MM.1S (cell line): Measurements from ENCODE around the gene DGKI.

Source experiments
- EZH2 ChIP-seq: fragments of 300-600 bp; sonication (generic); optimal IDR thresholded peaks from 2 replicates; pipeline ENCODE3; 2017; ENCODE audit warnings: low read depth, mild to moderate bottlenecking, antibody characterized with exemption, low read length, mixed read lengths
- EZH2phosphoT487 ChIP-seq: fragments of 300-600 bp; sonication (generic); IDR thresholded peaks from 2 replicates; pipeline ENCODE4 v1.6.1; 2018; ENCODE audit warnings: antibody characterized with exemption, low read length
- TF ChIP-seq, protein P1 (sequence below): fragments of 300-600 bp; sonication (generic); IDR thresholded peaks from 2 replicates; pipeline ENCODE4 v1.5.1; 2016; ENCODE audit warnings: antibody characterized with exemption, low read length, mixed read lengths

DNA sequence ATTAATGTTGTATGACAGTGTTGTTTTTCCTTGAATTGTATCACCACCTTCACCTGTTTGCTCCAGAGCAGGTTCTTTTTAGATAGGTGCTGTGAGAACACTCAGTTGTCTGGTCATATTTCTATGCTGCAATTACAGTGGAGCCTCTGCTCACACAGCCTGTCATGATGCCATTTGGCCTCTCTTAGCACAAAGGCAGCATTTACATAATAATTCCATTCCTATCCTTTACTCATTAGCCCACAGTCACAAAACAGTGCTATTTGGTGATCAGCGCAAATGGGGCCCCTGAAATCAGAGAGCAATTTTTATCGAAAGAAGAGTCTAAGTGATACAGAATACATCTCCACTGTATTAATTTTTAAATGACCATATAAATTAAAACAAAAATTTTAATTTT is 13.8 kb upstream of the DGKI start:
- TF ChIP-seq, protein P1, sequence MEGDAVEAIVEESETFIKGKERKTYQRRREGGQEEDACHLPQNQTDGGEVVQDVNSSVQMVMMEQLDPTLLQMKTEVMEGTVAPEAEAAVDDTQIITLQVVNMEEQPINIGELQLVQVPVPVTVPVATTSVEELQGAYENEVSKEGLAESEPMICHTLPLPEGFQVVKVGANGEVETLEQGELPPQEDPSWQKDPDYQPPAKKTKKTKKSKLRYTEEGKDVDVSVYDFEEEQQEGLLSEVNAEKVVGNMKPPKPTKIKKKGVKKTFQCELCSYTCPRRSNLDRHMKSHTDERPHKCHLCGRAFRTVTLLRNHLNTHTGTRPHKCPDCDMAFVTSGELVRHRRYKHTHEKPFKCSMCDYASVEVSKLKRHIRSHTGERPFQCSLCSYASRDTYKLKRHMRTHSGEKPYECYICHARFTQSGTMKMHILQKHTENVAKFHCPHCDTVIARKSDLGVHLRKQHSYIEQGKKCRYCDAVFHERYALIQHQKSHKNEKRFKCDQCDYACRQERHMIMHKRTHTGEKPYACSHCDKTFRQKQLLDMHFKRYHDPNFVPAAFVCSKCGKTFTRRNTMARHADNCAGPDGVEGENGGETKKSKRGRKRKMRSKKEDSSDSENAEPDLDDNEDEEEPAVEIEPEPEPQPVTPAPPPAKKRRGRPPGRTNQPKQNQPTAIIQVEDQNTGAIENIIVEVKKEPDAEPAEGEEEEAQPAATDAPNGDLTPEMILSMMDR: no peak
- TF ChIP-seq EZH2: no peak
- TF ChIP-seq EZH2phosphoT487: no peak
